ENCODE measurements around the gene TPST1.

TPST1 gene

GRCh38 chr7:66236713-66237303, 31.7 kb downstream of the TPST1 start:
- no peak; the same call in 2 of the 3 replicates for ATAC-seq (ENCODE audit: low read depth)

GRCh38 chr7:66237906-66238772, 33.0 kb downstream of the TPST1 start:
- no peak overlapping the region for H3K4me3 ChIP-seq (ENCODE audit: severe bottlenecking)
- DNase-seq (ENCODE audit: low spot score) (no peak), ATAC-seq (ENCODE audit: low read depth) (no peak)
- no peaks in the 10 kb centered on the region for H3K4me1 ChIP-seq (ENCODE audit: insufficient read depth, poor library complexity, severe bottlenecking)
- H3K27me3 ChIP-seq (ENCODE audit: insufficient read depth, poor library complexity, severe bottlenecking): no peaks in the 10 kb centered on the region
- H3K9me3 ChIP-seq (ENCODE audit: severe bottlenecking): no peaks in the 10 kb centered on the region
- H3K27ac ChIP-seq (ENCODE audit: poor library complexity, severe bottlenecking): no peak overlapping the region
- H3K36me3 ChIP-seq (ENCODE audit: low read depth): no peaks in the 10 kb centered on the region
- TF ChIP-seq CTCF (IDR thresholded peaks at IDR 0.05; ENCODE audit: poor library complexity, severe bottlenecking): no peak

More at GRCh38 chr7:66236713-66237303, 31.7 kb downstream of the TPST1 start:
- TF ChIP-seq CTCF (IDR thresholded peaks at IDR 0.05; ENCODE audit: poor library complexity, severe bottlenecking): no peak
- no peaks in the 10 kb centered on the region for H3K4me1 ChIP-seq (ENCODE audit: insufficient read depth, poor library complexity, severe bottlenecking)
- no peaks in the 10 kb centered on the region for H3K27me3 ChIP-seq (ENCODE audit: insufficient read depth, poor library complexity, severe bottlenecking)
- no peaks in the 10 kb centered on the region for H3K9me3 ChIP-seq (ENCODE audit: severe bottlenecking)
- no peak overlapping the region for H3K4me3 ChIP-seq (ENCODE audit: severe bottlenecking)
- H3K27ac ChIP-seq (ENCODE audit: poor library complexity, severe bottlenecking): no peak overlapping the region
- no peak for DNase-seq (ENCODE audit: low spot score)
- no peaks in the 10 kb centered on the region for H3K36me3 ChIP-seq (ENCODE audit: low read depth)

- no peak for TF ChIP-seq CTCF (IDR thresholded peaks at IDR 0.05; ENCODE audit: poor library complexity, severe bottlenecking)
- Histone ChIP-seq H3K4me1 (ENCODE audit: insufficient read depth, poor library complexity, severe bottlenecking) (no peaks in the 10 kb centered on the region), H3K36me3 (ENCODE audit: low read depth) (no peaks in the 10 kb centered on the region), H3K27me3 (ENCODE audit: insufficient read depth, poor library complexity, severe bottlenecking) (no peaks in the 10 kb centered on the region), H3K27ac (ENCODE audit: poor library complexity, severe bottlenecking) (no peak overlapping the region), H3K4me3 (ENCODE audit: severe bottlenecking) (no peak overlapping the region), H3K9me3 (ENCODE audit: severe bottlenecking) (no peaks in the 10 kb centered on the region)
- DNase-seq (ENCODE audit: low spot score) (no peak), ATAC-seq (ENCODE audit: low read depth) (no peak)
Observed at GRCh38 chr7:66238773-66239466, 33.8 kb downstream of the TPST1 start.

- ATAC-seq (ENCODE audit: low read depth): no peak
- no peak overlapping the region for H3K27ac ChIP-seq (ENCODE audit: poor library complexity, severe bottlenecking)
Observed at GRCh38 chr7:66239467-66239856, 34.3 kb downstream of the TPST1 start.

More at GRCh38 chr7:66239467-66239856, 34.3 kb downstream of the TPST1 start:
- Histone ChIP-seq H3K9me3 (ENCODE audit: severe bottlenecking) (no peaks in the 10 kb centered on the region), H3K4me3 (ENCODE audit: severe bottlenecking) (no peak overlapping the region), H3K36me3 (ENCODE audit: low read depth) (no peaks in the 10 kb centered on the region), H3K27me3 (ENCODE audit: insufficient read depth, poor library complexity, severe bottlenecking) (no peaks in the 10 kb centered on the region), H3K4me1 (ENCODE audit: insufficient read depth, poor library complexity, severe bottlenecking) (no peaks in the 10 kb centered on the region)
- no peak for DNase-seq (ENCODE audit: low spot score)
- no peak for TF ChIP-seq CTCF (IDR thresholded peaks at IDR 0.05; ENCODE audit: poor library complexity, severe bottlenecking)

Measured in RWPE2 (cell line).